GM19372 (cell line): ENCODE measurements around the gene GALNT2.

ENCODE experiments used
- ATAC-seq: cut with Tn5 transposase; IDR thresholded peaks from one replicate; pipeline ENCODE4 v1.9.1; 2021; ENCODE audit warnings: mild to moderate bottlenecking, low read depth, moderate library complexity; ENCODE audit not compliant: unreplicated experiment

Gene GALNT2

DNA sequence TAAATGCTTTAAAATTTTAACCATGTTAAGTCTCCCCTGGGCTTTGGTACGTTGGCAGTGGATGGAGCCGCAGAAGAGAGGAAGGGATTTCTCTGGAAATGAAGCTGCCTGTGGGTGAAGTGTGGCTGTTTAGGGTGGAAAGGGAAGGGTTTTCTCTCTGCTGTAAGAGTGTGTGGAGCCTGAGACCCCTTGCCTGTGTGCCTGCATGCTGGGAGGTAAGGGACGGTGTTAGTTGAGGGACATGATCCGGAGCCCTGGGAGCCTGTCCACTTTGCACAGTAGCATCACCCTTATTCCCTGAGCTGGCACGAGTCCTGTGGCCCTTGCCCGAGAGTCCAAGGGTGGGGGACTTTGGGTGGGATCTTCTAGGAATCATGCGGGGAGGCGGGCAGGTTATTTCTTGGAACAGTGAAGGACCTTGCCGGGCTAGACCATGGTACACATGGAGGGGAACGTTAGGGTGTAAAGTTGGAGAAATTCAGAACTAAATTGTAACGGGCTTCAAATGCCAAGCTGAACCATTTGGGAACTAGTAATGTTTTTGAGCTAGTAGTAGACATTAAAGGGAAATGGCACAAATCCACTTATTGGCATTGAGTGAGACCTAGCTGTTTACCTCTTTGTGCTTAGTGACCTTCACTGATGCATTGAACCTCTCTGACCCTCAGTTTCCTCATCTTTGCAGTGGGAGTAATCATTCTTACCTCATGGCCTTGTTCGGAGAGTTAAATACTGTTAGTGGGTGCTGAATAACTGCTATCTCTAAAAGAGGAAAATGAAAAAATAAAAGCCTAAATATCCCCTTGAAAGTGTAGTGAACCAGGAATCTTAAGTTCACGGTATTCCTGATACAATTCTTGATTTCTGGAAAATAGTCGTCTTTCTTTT is 3.5 kb downstream of the GALNT2 start:
- ATAC-seq = no peak

DNA sequence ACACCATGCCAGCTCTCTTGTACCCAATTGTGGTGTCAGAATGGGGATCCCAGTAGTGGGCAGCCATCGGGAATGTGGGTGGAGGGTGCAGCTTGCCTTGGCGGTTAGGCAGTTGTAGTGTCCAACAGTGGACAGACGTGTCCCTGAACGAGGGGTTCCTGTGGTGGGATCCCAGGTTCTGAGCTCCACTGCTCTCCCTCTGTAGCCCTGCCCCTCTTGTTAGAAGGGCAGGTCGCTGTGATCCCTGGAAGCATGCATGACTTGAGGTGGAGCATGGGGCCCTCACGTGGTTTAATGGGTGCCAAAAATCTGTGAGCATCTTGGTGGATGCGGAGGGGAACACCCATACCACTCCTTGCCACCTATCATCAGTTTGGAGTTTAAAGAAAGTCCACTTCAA is 4.3 kb downstream of the GALNT2 start:
- no peak for ATAC-seq

DNA sequence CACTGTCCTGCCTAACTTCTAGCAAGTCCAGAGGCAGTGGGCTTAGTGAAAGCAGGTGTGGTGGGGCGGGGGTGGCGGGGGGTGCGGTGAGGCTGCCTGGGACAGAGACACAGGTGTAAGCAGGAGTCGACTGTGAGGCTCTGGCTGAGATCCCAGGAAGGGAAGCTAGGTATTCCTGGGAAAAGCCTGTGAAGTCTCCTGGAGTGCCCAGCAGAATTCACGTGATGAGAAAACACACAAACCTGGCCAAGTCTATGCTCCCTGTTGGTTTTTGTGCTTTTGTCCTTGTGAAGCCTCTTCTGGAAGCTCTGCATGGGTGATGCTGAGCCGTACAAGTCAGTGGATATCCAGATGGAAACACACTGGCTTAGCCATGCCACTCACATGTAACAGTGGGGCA is 5.3 kb downstream of the GALNT2 start:
- ATAC-seq = no peak

DNA sequence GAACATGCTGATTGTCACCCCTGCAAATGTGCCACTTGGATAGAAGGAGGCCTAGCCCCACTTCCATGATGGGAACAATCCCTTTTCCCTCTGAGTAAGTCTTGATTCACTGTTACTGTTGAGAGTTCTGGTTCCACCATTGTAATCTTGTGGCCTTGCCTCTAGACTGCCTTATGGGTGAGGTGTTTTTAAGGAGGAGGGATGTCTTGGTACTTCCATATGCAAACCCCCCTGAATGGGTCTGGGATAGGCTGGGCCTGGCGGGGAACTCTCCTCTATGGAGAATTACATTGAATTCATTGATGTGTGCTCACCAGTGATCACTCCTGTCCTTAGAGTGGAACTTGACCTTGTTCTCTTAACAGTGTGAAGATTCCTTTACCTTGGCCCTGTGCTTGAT is 5.8 kb downstream of the GALNT2 start:
- ATAC-seq = no peak

DNA sequence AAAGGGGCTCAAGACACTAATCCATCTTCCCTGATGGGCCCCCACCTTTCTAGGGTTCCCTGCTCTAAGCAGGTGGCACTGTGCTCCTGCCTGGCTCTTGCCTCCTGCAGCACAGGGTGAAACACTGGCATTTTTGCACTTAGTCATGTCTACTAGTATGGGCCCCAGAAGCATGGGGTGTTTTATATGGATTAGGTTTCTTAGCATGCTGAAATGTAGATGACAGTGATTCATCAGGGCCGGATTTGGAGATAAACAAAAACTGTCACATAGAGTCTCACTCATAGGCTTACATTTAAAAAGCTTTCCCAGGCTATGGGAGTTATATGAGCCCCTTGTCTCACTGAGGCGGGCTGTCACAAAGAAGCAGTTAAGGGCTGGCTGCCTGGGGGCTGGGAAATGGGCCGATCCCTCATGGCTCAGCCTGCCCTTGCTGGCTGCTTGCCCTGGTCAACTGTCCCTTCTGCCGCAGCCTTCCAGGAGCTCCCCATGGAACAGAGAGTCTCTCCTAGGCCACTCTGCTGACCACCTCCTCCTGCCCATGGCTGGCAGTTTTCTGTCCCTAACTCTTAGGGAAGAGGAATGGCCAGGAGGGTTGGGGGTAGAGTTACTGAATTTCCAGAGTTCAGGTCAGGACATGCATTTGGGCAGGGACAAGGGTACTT is 6.5 kb downstream of the GALNT2 start:
- ATAC-seq = no peak

DNA sequence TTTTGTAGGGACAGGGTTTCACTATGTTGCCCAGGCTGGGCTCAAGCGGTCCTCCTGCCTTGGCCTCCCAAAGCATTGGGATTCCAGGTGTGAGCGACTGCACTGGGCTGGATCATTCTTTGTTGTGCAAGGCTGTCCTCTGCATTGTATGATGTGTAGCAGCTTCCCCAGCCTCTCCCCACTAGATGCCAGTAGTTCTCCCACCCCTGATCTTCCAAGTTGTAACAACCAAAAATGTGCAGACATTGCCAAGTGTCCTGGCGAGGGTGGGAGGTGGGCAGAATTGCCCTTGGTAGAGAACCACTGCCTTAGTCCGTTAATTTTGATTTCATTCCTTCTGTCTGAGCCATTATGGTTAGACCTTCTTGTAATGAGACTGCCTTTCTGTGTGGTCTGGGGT is 7.2 kb downstream of the GALNT2 start:
- ATAC-seq = no peak

DNA sequence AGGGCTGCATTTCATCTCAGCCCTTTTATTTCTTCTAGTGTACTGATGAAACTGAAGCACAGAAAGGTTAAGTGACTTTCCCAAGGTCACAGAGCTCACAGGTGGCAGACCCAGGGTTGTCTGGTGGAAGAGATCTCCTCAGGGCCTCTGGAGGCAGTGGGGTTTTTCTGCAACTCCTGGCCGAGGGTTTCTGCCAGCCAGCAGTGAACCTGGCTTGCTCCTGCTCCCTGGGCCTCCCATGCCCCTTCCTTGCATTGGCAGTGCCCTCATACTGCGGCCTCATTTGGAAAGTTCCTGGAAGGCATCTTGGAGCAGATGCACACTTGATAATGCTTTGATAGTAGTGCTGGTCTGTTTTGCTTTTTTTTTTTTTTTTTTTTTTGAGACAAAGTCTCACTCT is 7.7 kb downstream of the GALNT2 start:
- no peak for ATAC-seq

DNA sequence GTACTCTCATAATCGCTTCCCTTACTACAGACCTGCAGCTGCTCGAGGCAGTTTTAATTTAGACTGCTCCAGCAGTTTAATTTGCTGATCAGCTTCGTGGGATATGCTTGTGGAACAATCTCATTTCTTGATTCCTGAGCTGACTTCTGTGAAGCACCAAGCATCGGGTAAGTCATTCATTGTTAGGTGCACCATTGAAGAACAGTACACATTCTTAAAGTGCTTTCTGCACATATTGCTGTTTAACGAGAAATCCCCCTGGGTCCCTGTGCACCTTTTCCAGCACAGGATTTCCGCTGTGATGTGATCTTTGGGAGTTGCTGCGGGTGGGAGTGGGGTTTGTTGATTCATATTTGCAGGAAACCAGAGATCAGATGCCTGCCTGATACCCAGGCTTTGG is 9.1 kb downstream of the GALNT2 start:
- no peak for ATAC-seq

DNA sequence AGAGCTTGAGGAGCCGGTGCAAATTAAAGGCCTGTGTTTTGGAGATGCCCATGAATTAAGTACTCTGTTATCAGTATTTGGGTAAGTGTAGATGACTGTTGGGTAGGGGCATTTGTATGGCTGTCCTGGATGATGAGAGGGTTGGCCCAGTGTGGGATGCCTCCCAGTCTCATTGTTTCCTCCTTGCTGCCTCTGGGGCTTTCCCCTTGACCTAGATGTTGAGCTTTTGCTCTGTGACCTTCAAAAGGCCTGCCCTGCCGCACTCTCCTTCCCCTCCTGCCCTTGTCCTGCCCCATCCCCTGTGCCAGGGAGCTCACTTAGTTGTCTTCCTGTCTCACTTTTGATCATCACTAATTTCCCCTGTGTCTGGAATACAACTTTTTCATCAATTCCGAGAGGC is 10.0 kb downstream of the GALNT2 start:
- ATAC-seq = no peak

DNA sequence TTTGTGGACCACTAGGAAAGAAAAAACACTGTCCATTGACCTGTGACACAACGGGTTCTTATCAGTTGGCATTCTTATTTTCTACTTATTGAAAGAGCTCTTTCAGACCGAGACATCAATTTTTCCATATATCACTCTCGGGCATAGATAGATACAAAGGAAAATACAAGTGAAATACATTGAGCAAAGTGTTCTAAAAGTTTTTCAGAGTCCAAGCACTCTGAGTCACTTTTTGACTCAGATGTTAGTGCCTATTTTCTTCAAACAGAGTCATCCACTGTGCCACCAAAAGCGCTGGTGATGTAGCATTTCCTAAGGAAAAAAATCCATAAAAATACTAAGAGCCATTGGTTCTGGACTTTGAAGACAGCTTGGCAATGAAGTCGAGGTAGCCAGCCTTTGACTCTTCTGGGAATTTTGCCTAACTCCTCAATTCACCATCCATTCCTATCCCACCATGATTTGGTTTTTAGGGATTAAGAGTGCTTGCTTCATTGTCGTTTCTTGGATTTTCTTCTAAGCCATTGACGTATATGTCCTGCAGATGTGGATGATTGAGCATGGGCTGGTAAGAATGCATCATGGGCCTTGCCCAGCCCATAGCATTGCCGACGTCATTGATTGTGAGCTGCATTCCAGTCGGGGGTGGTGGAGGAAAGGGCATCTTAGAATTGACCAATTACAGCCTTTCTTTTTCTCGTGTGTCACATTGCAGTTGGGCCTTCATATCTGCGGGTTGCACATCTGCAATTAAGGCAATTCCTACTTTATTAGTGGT is 10.6 kb downstream of the GALNT2 start:
- ATAC-seq = no peak

DNA sequence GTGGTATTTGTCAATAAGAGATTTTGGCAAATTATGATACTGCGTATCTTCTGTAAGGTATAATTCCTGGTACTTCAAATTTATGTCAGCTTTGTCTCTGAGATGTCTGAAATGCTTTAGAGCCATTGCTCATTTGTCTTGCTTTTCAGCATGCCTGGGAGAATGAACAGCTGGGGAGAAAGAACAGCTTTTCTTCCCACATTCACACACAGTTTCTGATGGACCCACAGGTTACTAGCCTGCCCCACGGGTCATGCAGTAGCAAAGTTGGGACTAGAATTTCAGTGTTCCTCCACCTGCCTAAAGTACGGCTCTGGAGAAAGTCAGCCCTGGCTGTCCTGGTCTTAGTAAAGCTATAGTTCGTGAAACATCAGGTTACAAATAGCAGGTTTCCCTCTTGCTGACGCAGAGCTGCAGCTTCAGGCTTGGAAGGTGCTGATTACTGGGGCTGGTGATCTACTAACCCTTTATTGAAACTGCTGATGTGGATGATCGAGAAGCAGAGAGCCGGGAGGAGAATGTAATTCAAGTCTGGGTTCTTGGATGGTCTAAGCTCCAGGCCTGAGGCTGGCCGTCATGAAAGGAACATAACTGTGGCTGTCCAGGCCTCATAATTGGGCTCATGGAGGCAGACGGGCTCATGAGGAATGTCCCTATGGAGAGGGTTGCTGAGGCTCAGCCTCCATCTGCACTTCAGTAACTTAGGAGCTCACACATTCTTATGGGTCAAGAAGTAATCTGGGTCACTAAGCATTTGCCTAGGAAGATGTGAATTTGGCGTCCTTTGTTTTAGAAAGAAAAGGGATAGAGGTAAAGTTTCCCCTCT is 12.4 kb downstream of the GALNT2 start:
- ATAC-seq = no peak

DNA sequence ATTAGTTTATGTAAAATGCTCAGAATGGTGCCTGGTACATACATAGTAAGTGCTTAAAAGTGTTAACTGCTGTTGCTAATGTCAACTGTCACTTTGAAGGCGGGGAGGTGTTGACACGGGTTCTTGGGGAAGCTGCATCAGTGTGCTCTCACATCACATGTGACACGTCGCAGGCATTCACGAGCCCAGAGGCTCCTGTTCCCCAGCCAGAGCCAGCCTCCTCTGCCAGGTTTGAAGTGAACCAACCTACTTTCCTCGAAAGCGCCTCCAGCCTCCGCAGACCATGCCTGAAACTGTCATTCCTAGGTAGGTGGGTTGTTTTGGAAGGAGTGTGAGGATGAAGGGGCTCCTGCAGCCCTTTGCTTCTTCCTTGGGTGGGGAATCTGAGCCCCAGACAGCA is 13.8 kb downstream of the GALNT2 start:
- no peak for ATAC-seq

DNA sequence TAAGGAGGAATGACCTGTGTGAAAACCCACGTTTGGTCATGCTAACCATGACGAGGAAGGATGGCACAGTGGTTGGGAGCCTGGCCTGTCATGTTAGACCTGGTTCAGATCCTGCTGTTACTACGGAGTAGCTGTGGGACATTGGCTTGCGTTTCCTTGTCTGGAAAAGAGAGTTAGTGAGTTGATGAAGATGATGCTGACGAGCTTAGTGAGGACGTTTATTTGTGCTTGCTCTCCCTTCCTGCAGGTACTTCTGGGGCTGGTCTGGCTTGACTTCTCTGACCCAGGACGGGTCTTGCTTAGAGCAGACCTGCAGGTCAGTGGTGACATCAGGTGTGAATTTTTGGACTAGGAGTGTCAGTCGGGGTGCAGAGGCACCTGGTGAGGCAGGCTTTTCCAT is 14.7 kb downstream of the GALNT2 start:
- no peak for ATAC-seq

DNA sequence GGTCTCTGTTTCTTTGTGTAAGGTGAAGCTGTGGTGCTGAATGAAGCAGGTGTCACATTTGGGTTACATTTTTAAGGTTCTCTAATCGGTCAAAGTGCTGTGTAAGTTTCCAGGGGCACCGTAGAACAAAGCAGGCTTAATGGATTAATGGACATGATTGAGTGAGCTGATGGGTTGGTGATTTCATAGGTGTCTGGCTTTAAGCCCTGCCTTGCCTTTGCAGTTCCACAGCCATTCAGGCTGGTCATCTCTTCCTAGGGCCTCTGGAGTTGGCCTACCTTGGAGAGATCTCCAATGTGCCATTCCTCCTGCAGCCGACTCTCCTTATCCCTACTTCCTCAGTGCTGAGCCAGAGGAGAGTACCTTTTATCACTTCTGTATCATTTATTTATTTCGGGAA is 15.2 kb downstream of the GALNT2 start:
- no peak for ATAC-seq

DNA sequence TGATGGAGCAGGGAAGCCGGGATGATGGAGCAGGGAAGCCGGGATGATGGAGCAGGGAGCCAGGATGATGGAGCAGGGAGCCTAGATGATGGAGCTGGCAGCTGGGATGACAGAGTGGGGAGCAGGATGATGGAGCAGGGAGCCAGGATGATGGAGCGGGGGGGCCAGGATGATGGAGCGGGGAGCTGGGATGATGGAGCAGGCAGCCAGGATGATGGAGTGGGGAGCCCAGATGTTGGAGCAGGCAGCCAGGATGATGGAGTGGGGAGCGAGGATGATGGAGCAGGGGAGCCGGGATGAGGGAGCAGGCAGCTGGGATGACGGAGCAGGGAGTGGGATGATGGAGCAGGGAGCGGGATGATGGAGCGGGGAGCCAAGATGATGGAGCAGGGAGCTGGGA is 16.0 kb downstream of the GALNT2 start:
- no peak for ATAC-seq

DNA sequence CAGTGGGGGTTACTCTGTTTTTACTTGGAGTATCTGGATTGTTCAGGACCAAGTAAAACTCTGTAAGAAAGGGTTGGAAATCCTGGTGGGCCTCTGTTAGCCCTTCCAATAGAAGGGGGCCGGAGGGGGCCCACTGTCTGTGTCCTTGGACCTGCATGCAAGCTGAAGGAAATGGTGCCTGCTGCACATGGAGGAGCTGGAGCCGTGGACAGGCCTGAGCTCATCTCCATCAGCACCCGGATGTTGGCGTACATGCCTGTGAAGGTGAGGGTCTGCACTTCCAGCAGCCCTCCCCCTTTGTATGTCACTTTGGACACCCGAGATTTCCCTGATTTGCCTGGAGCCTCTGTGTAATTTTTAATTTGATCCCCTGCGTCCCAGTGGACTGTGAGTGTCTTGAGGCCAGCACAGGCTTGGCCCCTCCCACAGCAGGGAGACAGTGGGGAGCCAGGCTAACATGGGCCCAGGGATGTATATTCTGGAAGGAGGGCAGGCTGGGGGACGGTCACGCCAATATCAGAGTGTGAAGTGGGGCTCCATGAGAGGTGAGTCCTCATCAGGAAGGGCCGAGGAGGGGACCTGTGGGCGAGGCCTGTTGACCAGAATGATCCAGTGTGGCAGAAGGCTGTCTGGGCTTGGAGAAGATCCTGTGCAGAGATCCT is 16.8 kb downstream of the GALNT2 start:
- no peak for ATAC-seq

DNA sequence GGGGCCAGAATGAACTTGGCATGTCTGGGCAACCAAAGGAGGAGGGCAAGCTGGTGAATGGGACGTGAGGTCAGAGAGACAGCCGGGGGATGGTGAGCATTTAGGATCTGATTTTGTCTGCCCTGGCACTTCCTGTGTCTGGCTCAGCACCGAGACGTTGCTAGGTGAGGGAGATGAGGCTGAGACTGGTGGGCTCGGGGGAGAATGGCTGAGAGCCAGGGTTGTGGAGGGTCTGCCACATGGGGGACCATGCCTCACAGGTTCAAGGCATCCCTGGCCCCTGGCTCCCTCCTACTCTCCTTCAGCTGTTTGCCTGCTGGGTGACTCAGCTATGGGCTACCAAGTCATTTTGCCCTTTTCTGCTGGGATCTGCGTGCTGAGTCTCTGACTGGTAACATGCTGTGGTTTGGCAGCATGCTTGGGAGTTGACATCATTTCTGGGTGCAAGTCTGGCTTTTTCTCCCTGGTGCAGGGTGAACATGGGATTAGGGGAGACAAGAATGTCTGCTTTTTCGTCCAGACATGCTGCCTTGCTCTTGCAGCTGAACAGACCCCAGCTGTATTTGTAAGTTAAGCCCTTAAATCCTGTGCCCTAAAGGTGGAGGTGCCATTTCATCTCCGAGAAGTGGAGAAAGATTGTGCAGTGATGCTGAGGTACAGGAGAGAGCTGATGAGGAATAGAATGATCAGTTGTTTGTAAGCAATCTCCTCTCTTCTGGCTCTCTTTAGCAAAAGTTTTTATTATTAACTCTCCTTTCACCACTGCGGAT is 17.6 kb downstream of the GALNT2 start:
- ATAC-seq = no peak

DNA sequence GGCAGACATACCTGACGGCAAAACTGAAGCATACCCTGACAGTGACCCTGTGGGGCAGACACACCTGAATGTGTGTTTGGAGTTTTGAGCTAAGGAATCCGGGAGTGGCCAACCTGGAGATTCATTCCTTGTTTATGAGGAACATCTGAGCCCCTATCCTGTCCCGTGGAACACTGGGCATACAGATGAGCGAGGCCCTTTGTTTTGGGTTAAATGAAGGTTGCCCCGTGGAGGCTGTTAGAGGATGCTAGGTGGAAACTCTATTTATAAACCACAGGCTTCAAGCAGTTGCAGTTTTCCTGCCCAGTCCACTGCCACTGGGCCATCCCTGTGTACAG is 18.1 kb downstream of the GALNT2 start:
- ATAC-seq = no peak

DNA sequence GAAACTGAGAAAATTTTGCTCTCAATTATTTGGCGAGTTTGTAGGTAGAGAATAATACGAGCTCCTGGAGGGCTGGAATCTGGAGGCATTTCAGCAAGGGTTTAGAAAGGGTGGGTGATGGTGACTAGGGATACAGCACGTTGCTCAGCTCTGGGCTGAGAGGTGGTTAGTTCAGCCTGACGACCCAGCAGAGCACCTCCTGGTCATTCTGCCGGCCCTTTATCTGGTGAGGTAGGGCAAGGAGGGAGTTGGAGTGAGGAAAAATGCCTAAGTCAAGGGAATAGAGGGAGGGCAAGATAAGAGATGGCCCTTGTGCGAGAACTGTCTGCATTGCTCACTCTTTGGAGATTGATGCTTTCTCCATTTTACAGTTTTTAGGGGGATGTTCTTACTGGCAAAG is 19.1 kb downstream of the GALNT2 start:
- no peak for ATAC-seq
